GM12873 (cell line): ENCODE results near the gene PPIL6.
A peak's percentile ranks its signal among the peaks of the same experiment; 100 is the strongest.

Source experiments
- TF ChIP-seq, protein P1 (sequence below): IDR thresholded peaks from 2 replicates; pipeline ENCODE4 v1.5.1; 2012; ENCODE audit warnings: low read depth, mild to moderate bottlenecking, moderate library complexity, low read length, control low read depth; ENCODE audit not compliant: insufficient read depth; ENCODE audit errors: missing control alignments

PPIL6 gene

DNA sequence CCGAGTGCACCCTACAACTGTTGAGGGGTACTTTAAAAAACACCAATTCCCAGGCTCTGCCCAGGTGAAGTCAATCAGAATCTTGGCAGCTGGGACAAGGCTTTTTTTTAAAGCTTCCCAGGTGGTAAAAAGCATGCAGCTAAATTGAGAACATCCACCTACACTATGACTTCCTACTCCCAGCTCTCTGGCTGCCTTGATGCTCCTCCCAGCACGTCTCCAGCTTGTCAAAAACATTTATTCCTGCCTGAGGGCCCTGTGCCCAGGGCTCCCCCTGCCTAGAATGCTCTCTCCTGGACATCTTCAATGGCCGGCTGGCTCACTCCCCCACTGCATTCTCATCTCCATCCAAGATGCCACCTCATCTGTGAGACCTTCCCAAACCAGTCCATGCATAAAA is 32.7 kb upstream of the PPIL6 start:
- TF ChIP-seq, protein P1, sequence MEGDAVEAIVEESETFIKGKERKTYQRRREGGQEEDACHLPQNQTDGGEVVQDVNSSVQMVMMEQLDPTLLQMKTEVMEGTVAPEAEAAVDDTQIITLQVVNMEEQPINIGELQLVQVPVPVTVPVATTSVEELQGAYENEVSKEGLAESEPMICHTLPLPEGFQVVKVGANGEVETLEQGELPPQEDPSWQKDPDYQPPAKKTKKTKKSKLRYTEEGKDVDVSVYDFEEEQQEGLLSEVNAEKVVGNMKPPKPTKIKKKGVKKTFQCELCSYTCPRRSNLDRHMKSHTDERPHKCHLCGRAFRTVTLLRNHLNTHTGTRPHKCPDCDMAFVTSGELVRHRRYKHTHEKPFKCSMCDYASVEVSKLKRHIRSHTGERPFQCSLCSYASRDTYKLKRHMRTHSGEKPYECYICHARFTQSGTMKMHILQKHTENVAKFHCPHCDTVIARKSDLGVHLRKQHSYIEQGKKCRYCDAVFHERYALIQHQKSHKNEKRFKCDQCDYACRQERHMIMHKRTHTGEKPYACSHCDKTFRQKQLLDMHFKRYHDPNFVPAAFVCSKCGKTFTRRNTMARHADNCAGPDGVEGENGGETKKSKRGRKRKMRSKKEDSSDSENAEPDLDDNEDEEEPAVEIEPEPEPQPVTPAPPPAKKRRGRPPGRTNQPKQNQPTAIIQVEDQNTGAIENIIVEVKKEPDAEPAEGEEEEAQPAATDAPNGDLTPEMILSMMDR, result no peak

DNA sequence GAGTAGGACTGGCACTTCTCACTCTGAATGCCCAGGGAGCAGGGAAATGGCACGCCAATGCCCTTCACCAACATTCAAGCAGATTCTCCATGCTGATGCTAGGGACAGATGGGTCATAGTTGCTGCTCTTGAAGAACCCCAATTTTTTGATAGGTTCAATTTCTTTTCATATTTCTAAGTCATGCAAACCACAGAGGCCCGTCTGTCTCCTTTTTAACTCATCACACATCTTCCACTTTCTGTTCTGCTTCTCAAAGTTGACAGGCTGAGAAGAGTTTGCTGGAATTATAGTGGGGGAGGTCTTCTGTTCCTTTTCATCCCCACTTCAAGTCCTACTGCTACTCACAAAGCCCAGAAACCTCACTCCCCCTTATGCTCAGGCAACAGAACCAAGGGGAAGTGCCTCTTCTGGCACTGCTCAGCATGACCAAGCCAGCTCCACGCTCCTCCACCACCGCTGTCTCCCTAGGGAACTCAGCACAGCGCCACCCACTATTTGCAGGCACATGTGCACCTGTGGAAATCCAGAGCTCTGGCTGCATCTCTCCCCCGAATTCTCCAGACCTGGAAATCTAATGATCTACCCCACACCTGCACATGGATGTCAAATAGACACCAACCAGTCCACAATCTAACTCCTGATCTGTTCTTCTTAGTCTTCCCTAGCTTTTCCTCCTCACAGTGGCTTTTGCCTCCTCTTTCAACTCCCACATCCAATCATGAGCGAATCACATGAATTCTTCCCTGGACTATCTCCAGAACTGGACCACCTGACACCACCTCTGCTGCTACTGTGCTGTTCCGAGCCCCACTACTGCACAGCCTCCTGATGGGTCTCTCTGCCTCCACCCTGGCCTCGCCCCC is 31.9 kb upstream of the PPIL6 start:
- TF ChIP-seq, protein P1, result peak; percentile 27

DNA sequence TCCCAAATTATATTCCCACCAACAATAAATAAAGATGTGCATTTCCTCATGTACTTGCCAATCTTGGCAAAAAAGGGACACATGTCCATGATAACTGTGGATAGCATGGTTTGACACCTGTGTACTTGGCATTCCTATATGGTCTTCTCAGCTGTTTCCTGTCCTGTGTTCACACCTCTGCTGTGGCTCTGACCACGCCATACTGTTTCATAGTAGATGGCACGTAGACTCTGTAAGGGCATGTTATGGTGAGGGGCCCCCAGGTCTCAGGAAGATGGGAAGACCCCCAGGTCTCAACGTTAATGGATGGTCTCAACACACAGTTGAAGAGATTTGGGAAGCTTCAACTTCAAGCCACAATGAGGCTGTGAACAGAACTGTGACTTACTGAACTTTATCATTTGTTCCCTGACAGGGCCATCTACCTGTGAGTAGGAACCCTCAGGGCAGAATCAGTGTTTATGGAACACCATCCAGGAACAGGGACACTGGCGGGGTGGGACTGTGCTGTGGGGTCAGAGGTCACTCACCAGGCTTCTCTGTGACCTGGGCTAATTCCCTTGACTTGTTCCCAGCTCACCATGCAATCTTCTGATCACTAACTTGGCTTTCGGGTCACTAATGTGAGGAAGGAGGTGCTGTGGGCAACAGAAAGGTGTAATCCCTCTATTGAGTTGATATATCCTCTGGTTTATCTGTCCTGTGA is 30.8 kb upstream of the PPIL6 start:
- TF ChIP-seq, protein P1, result no peak

DNA sequence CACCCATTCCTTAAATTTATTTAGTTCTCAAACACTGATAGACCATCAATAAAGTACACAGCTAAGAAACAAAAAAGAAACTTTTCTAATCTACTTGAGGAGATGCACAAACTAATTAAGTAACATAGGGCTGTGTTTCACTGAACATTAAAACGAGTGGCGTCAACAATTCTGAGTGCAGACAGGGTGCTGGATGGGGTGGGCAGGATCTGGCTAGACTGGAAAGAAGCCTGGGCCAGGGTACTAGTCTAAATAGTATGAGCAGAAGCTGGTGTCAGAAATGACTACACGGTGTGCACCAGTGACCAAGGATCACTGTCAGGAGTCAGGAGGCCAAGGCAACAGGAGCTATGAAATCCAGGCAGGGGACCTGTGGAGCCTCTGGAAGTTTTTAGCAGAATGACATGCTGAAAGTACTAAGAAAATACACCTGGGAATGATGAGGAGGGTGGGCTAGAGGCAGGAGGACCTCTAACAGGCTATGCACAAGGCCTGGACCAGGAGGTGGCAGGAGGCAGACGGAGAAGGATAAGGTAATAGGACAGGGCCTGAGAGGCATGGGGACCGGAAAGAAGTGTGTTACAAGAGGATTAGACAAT is 29.3 kb upstream of the PPIL6 start:
- TF ChIP-seq, protein P1, result no peak

DNA sequence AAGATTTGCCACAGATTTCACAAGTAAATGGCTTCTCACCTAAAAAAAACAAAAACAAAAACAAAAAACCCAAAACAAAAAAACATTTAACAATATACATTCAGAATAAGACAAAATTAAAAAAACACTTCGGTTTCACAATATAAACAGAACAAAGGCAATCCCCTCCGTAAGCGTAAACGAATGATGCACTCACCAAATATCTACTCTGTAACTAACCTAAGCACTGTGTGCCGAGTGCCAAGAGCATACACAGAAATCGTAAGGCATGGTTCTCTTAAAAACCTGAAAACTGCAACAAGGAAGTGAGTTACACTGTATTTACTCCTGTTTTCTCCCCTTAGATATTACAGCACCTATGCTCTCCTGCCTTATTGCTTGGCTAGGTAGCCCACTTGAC is 27.3 kb upstream of the PPIL6 start:
- TF ChIP-seq, protein P1, result no peak

DNA sequence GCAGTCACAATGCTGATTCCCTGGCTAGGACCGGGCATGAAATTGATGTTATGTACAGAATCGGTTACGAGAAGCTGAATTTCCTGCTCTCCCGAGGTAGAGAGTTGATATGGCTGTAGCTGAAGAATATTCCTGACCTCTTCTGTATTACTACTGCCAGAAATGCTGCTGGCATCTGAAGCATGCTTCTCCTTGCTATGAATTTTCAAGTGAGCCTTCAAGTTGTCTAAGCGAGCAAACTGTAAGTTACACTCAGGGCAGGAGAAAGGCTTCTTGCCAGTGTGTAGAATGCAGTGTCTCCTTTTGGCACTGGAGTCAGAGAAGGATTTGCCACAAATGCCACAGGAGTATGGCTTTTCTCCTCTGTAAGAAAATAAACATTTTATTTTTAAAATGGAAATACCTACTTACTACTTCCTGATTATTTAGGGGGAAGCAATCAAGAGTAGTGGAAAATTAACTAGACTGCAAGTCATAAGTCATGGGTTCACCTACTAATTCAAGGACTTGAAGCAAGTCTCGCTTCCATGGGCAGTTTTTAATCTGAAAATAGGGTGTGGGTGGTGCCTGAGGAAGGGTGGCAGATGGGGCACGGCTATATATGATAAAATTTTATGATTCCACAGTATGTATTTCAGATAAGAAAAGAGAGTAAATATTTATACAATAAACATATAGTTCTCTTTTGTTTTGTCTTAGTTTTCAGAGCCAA is 25.9 kb upstream of the PPIL6 start:
- TF ChIP-seq, protein P1, result no peak

DNA sequence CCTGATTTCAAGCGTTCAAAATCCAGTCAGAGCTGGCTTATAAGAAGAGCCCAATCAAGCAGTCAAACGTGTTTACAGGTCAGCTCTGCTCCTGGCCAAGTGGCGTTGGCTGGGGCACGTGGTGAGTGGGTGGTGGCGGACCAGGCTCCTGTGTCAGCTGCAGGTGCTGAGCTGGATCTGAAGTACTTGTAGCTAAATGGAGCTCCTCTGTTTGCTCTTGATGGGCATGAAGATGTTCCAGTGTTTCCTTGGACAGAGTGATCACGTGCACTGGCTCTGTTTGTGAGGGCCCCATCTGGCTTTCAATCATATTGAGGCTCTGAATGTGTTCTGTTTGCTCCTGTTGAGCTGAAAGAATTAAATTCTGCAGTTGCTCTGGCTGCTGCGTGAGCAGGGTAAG is 25.3 kb upstream of the PPIL6 start:
- TF ChIP-seq, protein P1, result no peak
